HEK293T (cell line): Measurements from ENCODE around the gene CISH.

Source experiments
- CTCF ChIA-PET: fragments of 350-600 bp; formaldehyde crosslinking; extraction: SDS; loops from one replicate; lab custom pipeline; 2021; ENCODE audit warnings: antibody characterized with exemption, inconsistent platforms; lab: Yijun Ruan, JAX
- POLR2A ChIA-PET: fragments of 350-600 bp; formaldehyde crosslinking; extraction: SDS; loops from one replicate; lab custom pipeline; 2020; ENCODE audit warnings: antibody characterized with exemption, inconsistent platforms; lab: Yijun Ruan, JAX
- DNase-seq: peaks from one replicate; pipeline ENCODE4 v3.0.0; 2012; ENCODE audit warnings: mixed read lengths; ENCODE audit errors: extremely low spot score
- ARNT ChIP-seq: fragments of 450-650 bp; IDR thresholded peaks from 2 replicates; pipeline ENCODE4 v1.6.1; 2017; ENCODE audit warnings: mild to moderate bottlenecking
- BHLHE40 ChIP-seq: fragments of 450-650 bp; IDR thresholded peaks from 2 replicates; pipeline ENCODE4 v1.6.1; 2016; ENCODE audit warnings: mild to moderate bottlenecking, moderate library complexity, borderline replicate concordance
- CTBP1 ChIP-seq: fragments of 450-650 bp; IDR thresholded peaks from 2 replicates; pipeline ENCODE4 v1.6.1; 2016; ENCODE audit warnings: borderline replicate concordance
- ELF4 ChIP-seq: fragments of 450-650 bp; IDR thresholded peaks from 2 replicates; pipeline ENCODE4 v1.6.1; 2017; ENCODE audit warnings: antibody characterized with exemption
- FOXA1 ChIP-seq: fragments of 450-650 bp; IDR thresholded peaks from 2 replicates; pipeline ENCODE4 v1.6.1; 2016; ENCODE audit warnings: mild to moderate bottlenecking
- FOXK2 ChIP-seq: fragments of 450-650 bp; IDR thresholded peaks from 2 replicates; pipeline ENCODE4 v1.6.1; 2016; ENCODE audit warnings: mild to moderate bottlenecking
- FOXM1 ChIP-seq: fragments of 450-650 bp; IDR thresholded peaks from 2 replicates; pipeline ENCODE4 v1.6.1; 2017; ENCODE audit warnings: mild to moderate bottlenecking, borderline replicate concordance
- HDGF ChIP-seq: fragments of 450-650 bp; IDR thresholded peaks from 2 replicates; pipeline ENCODE4 v1.6.1; 2017; ENCODE audit warnings: antibody characterized with exemption, borderline replicate concordance
- L3MBTL2 ChIP-seq: fragments of 450-650 bp; conservative IDR thresholded peaks from 2 replicates; pipeline ENCODE4 v1.6.1; 2016; ENCODE audit warnings: mild to moderate bottlenecking
- LEF1 ChIP-seq: fragments of 450-650 bp; IDR thresholded peaks from 2 replicates; pipeline ENCODE4 v1.6.1; 2017; ENCODE audit warnings: mild to moderate bottlenecking, borderline replicate concordance
- NFRKB ChIP-seq: fragments of 450-650 bp; IDR thresholded peaks from 2 replicates; pipeline ENCODE4 v1.6.1; 2016; ENCODE audit warnings: mild to moderate bottlenecking, moderate library complexity
- PKNOX1 ChIP-seq: fragments of 450-650 bp; IDR thresholded peaks from 2 replicates; pipeline ENCODE4 v1.6.1; 2016
- SP1 ChIP-seq: fragments of 450-650 bp; IDR thresholded peaks from 2 replicates; pipeline ENCODE4 v1.6.1; 2017
- SUZ12 ChIP-seq: fragments of 450-650 bp; IDR thresholded peaks from 2 replicates; pipeline ENCODE4 v1.6.1; 2016; ENCODE audit warnings: mild to moderate bottlenecking
- TARDBP ChIP-seq: fragments of 450-650 bp; IDR thresholded peaks from 2 replicates; pipeline ENCODE4 v1.6.1; 2016
- ZNF384 ChIP-seq: fragments of 450-650 bp; IDR thresholded peaks from 2 replicates; pipeline ENCODE4 v1.6.1; 2016

Gene CISH

GRCh38 chr3:50573566-50574443, 37.8 kb downstream of the CISH start:
- TF ChIP-seq FOXK2 (no peak), FOXM1 (no peak), CTBP1 (no peak), PKNOX1 (no peak), BHLHE40 (no peak)
- ChIA-PET CTCF (no interaction called here), POLR2A (no interaction called here)
- no peak for DNase-seq

GRCh38 chr3:50572801-50573371, 38.7 kb downstream of the CISH start:
- TF ChIP-seq SP1, result no peak
- no peak for TF ChIP-seq FOXA1
- no peak for TF ChIP-seq BHLHE40
- no peak for TF ChIP-seq PKNOX1
- no peak for TF ChIP-seq LEF1
- TF ChIP-seq HDGF, result no peak
- TF ChIP-seq SUZ12, result no peak
- no peak for TF ChIP-seq NFRKB
- no peak for TF ChIP-seq ELF4
- TF ChIP-seq CTBP1, result no peak
- no peak for TF ChIP-seq L3MBTL2
- TF ChIP-seq TARDBP, result no peak
- no peak for TF ChIP-seq FOXM1
- TF ChIP-seq ZNF384, result no peak
- no peak for TF ChIP-seq FOXK2
- no peak for TF ChIP-seq ARNT
- ChIA-PET POLR2A (interaction anchor here (0.7 to 1.3 kb wide), 2 partner anchors 39 to 40 kb away, joined by 3 to 4 read pairs; partner anchors contain the start of gene CISH), CTCF (interaction anchor here (0.6 to 4.8 kb wide), 4 partner anchors 26 to 80 kb away, joined by 3 to 44 read pairs (median 4); partner anchors contain the start of gene CISH)
- DNase-seq, result no peak

GRCh38 chr3:50572158-50572557, 39.4 kb downstream of the CISH start:
- DNase-seq, result peak; percentile 74
- ChIA-PET POLR2A (interaction anchor here (0.5 to 1.6 kb wide), 4 partner anchors 12 to 311 kb away, joined by 3 to 4 read pairs (median 4); partner anchors contain the start of gene CISH), CTCF (interaction anchor here (0.6 to 4.8 kb wide), 5 partner anchors 26 to 81 kb away, joined by 3 to 44 read pairs (median 4); partner anchors contain the start of gene CISH)
- TF ChIP-seq ZNF384 (no peak), CTBP1 (no peak), SP1 (no peak), ELF4 (no peak)

- no peak for DNase-seq
- CTCF ChIA-PET, result interaction anchor here (1.0 to 4.8 kb wide), 3 partner anchors 21 to 43 kb away, joined by 3 to 44 read pairs (median 8); partner anchors contain the start of gene CISH
- TF ChIP-seq NFRKB, result no peak
- no peak for TF ChIP-seq TARDBP
- no peak for TF ChIP-seq LEF1
- no peak for TF ChIP-seq HDGF
- no peak for TF ChIP-seq ELF4
- TF ChIP-seq SP1, result no peak
- POLR2A ChIA-PET, result interaction anchor here (0.5 to 1.6 kb wide), 3 partner anchors 12 to 310 kb away, joined by 3 to 4 read pairs (median 3); partner anchors contain the start of gene CISH
Observed at GRCh38 chr3:50571486-50571885, 40.1 kb downstream of the CISH start.

GRCh38 chr3:50570508-50571279, 40.9 kb downstream of the CISH start:
- ChIA-PET CTCF (interaction anchor here (1.0 to 4.8 kb wide), 3 partner anchors 20 to 43 kb away, joined by 3 to 44 read pairs (median 8); partner anchors contain the start of gene CISH), POLR2A (interaction anchor here (0.5 to 2.4 kb wide), 8 partner anchors 9 to 234 kb away, joined by 3 to 15 read pairs (median 6); partner anchors contain the start of genes CISH and DOCK3)
- TF ChIP-seq ELF4 (no peak), FOXK2 (no peak)
- no peak for DNase-seq

GRCh38 chr3:50568947-50569749, 42.4 kb downstream of the CISH start, which contains the start of gene HEMK1:
HEMK1 (plus strand) TSS chr3:50569522; CDS start chr3:50571105, 1,583 bp downstream.
- TF ChIP-seq ARNT (peak; percentile 59; the same call in 1 of the 2 replicates), TARDBP (no peak), FOXK2 (no peak), ELF4 (peak; percentile 83), FOXA1 (no peak), PKNOX1 (0 out of 2 replicates have a peak, but pooled peaks have one; percentile 9), SUZ12 (no peak), SP1 (no peak), ZNF384 (no peak), FOXM1 (peak; percentile 81; the same call in 1 of the 2 replicates), CTBP1 (peak; percentile 87), NFRKB (no peak), L3MBTL2 (peak; percentile 55; the same call in 1 of the 2 replicates), LEF1 (no peak; the same call in 1 of the 2 replicates), BHLHE40 (no peak), HDGF (no peak)
- DNase-seq, result peak; percentile 99
- POLR2A ChIA-PET, result interaction anchor here (0.6 to 2.4 kb wide), 35 partner anchors 9 to 277 kb away, joined by 3 to 26 read pairs (median 4); partner anchors contain the start of genes CISH, CYB561D2, DOCK3 and HYAL3
- CTCF ChIA-PET, result interaction anchor here (0.5 to 4.8 kb wide), 6 partner anchors 18 to 1238 kb away, joined by 3 to 44 read pairs (median 4); partner anchors contain the start of genes CISH and TMEM115
